ENCODE data around the gene CUL4B.

The CUL4B gene

DNA sequence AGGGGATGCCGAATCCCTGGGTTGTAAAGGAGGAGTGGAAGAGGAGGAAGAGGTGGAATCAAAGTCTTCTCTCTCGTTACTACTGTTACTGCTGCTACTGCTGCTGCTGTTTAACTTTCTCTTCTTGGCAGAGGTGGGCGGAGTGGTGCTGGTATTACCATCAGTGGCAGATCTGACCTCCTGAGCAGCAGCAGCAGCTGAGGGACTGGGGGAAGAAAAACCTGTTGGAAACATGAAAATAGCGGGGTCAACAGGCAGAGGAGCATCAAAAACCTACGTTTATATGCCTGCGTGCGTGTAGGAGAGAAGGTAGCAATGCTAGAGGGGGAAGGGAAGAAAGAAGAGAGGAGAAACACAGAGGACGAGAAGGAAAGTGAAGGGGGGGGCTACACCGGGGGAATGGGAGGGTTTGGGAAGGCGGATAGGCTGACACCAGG, 339 bp downstream of the CUL4B start:
- Histone ChIP-seq H3K27ac (ENCODE audit: low read depth, low read length) (peak overlapping the region; percentile 89), H3K36me3 (ENCODE audit: control insufficient read depth, low read length) (peaks cover 33% of the 10 kb centered on the region), H3K4me3 (ENCODE audit: low read length) (peak overlapping the region; percentile 92), H3F3A (ENCODE audit: control insufficient read depth, insufficient read depth) (no peaks in the 10 kb centered on the region), H3K4me2 (ENCODE audit: low read length) (peak overlapping the region; percentile 68), H3K4me1 (ENCODE audit: control insufficient read depth, low read length) (peaks cover 17% of the 10 kb centered on the region), H4K20me1 (ENCODE audit: control insufficient read depth, insufficient read depth, low read depth, low read length) (no peaks in the 10 kb centered on the region), H3K27me3 (ENCODE audit: control insufficient read depth, low read length) (no peaks in the 10 kb centered on the region), H3K9me2 (replicated peaks; ENCODE audit: control insufficient read depth, low read length) (no peaks in the 10 kb centered on the region), H3K79me2 (ENCODE audit: control insufficient read depth, low read length) (peaks cover 43% of the 10 kb centered on the region), H3K9me3 (ENCODE audit: control insufficient read depth, insufficient read depth, low read length) (no peaks in the 10 kb centered on the region)
- no peak for TF ChIP-seq EZH2phosphoT487 (IDR thresholded peaks at IDR 0.05; ENCODE audit: borderline replicate concordance, low read length)
- no peak for TF ChIP-seq CTCF (IDR thresholded peaks at IDR 0.05; ENCODE audit: low read depth, low read length, poor library complexity, severe bottlenecking)

GRCh38 chrX:120559804-120560203, 958 bp downstream of the CUL4B start:
- H3K9me2 ChIP-seq (replicated peaks; ENCODE audit: control insufficient read depth, low read length): no peaks in the 10 kb centered on the region
- TF ChIP-seq CTCF (IDR thresholded peaks at IDR 0.05; ENCODE audit: low read depth, low read length, poor library complexity, severe bottlenecking): no peak
- no peak for TF ChIP-seq EZH2phosphoT487 (IDR thresholded peaks at IDR 0.05; ENCODE audit: borderline replicate concordance, low read length)
- peaks cover 36% of the 10 kb centered on the region for H3K36me3 ChIP-seq (ENCODE audit: control insufficient read depth, low read length)
- no peaks in the 10 kb centered on the region for H3K27me3 ChIP-seq (ENCODE audit: control insufficient read depth, low read length)
- H4K20me1 ChIP-seq (ENCODE audit: control insufficient read depth, insufficient read depth, low read depth, low read length): no peaks in the 10 kb centered on the region
- peak overlapping the region; percentile 68 for H3K4me2 ChIP-seq (ENCODE audit: low read length)
- H3F3A ChIP-seq (ENCODE audit: control insufficient read depth, insufficient read depth): no peaks in the 10 kb centered on the region
- peaks cover 45% of the 10 kb centered on the region for H3K79me2 ChIP-seq (ENCODE audit: control insufficient read depth, low read length)
- peak overlapping the region; percentile 92 for H3K4me3 ChIP-seq (ENCODE audit: low read length)
- H3K4me1 ChIP-seq (ENCODE audit: control insufficient read depth, low read length): peaks cover 17% of the 10 kb centered on the region
- no peaks in the 10 kb centered on the region for H3K9me3 ChIP-seq (ENCODE audit: control insufficient read depth, insufficient read depth, low read length)
- peak overlapping the region; percentile 89 for H3K27ac ChIP-seq (ENCODE audit: low read depth, low read length)

DNA sequence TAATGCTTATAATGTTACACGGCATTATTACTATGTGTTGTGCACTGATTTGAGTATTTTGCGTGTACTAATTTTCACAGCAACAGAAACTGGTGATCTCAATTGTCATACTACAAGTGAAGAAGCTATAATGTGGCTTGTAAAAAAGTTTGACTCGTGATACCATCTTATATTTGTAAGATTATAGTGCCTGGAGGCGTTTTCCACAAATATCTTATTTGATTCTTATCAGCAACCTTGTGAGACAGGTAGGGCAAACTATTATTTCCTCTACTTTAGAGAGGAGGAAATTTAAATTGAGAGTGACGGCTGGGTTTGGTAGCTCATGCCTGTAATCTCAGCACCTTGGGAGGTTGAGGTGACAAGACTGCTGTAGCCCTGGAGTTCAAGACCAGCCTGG, 4.5 kb downstream of the CUL4B start:
- Histone ChIP-seq H3K4me3 (ENCODE audit: low read length) (no peak overlapping the region), H3K27me3 (ENCODE audit: control insufficient read depth, low read length) (no peaks in the 10 kb centered on the region), H3F3A (ENCODE audit: control insufficient read depth, insufficient read depth) (no peaks in the 10 kb centered on the region), H3K27ac (ENCODE audit: low read depth, low read length) (no peak overlapping the region), H4K20me1 (ENCODE audit: control insufficient read depth, insufficient read depth, low read depth, low read length) (no peaks in the 10 kb centered on the region), H3K4me2 (ENCODE audit: low read length) (no peak overlapping the region), H3K4me1 (ENCODE audit: control insufficient read depth, low read length) (peaks cover 6% of the 10 kb centered on the region), H3K9me2 (replicated peaks; ENCODE audit: control insufficient read depth, low read length) (no peaks in the 10 kb centered on the region), H3K36me3 (ENCODE audit: control insufficient read depth, low read length) (peaks cover 48% of the 10 kb centered on the region), H3K79me2 (ENCODE audit: control insufficient read depth, low read length) (peaks cover 52% of the 10 kb centered on the region), H3K9me3 (ENCODE audit: control insufficient read depth, insufficient read depth, low read length) (no peaks in the 10 kb centered on the region)
- TF ChIP-seq CTCF (IDR thresholded peaks at IDR 0.05; ENCODE audit: low read depth, low read length, poor library complexity, severe bottlenecking): no peak
- TF ChIP-seq EZH2phosphoT487 (IDR thresholded peaks at IDR 0.05; ENCODE audit: borderline replicate concordance, low read length): no peak

Measured in DOHH2 (cell line).